PC-9 (cell line): ENCODE results near the gene ATP6V1G3. TPM values are rescaled to one million over a fixed set of nuclear protein-coding genes. Genes with fewer than 3 reads are reported as not detected.

ENCODE experiments used
- BruUV-seq: library from RNA; stranded (reverse); fragments of 400-500 nt; replicated peaks from 2 replicates; lab custom pipeline; 2021; lab: Mats Ljungman, UMichigan
- CTCF ChIA-PET: fragments of 300-600 bp; sonication (Branson Sonifier 250); formaldehyde crosslinking; loops from one replicate; lab custom pipeline; 2022; ENCODE audit warnings: antibody characterized with exemption; lab: Charles Lee
- POLR2A ChIA-PET: fragments of 300-600 bp; sonication (Branson Sonifier 250); formaldehyde crosslinking; loops from one replicate; lab custom pipeline; 2022; ENCODE audit warnings: antibody characterized with exemption; ENCODE audit not compliant: unreplicated experiment; lab: Charles Lee
- DNase-seq, 2 experiments: peaks; one replicate each; pipeline versions ENCODE4 v3.0.0 to v3.0.0-alpha.2; 2015 to 2022; ENCODE audit warnings: mixed read lengths in 1 of 2
- H2AFZ ChIP-seq: fragments of 200-600 bp; sonication (generic); 2 replicates; pipeline ENCODE4 v1.8.1; 2017; ENCODE audit warnings: antibody characterized with exemption
- H3F3A ChIP-seq: fragments of 200-600 bp; sonication (generic); 2 replicates; pipeline ENCODE4 v1.8.1; 2017; ENCODE audit warnings: antibody characterized with exemption, mild to moderate bottlenecking, low read depth; ENCODE audit not compliant: insufficient read depth
- H3K27ac ChIP-seq: fragments of 200-600 bp; sonication (generic); 2 replicates; pipeline ENCODE4 v1.6.1; 2016; ENCODE audit warnings: mixed run types
- H3K27me3 ChIP-seq: fragments of 200-600 bp; sonication (generic); 2 replicates; pipeline ENCODE4 v1.6.1; 2016; ENCODE audit warnings: low read depth, mixed run types; ENCODE audit not compliant: insufficient read depth
- H3K36me3 ChIP-seq: fragments of 200-600 bp; sonication (generic); 2 replicates; pipeline ENCODE4 v1.6.1; 2016; ENCODE audit warnings: low read depth, mixed run types
- H3K4me1 ChIP-seq: fragments of 200-600 bp; sonication (generic); replicated peaks from 2 replicates; pipeline ENCODE4 v1.6.1; 2016; ENCODE audit warnings: mixed run types; ENCODE audit not compliant: insufficient read depth
- H3K4me2 ChIP-seq: fragments of 200-600 bp; sonication (generic); 2 replicates; pipeline ENCODE4 v1.6.1; 2017; ENCODE audit warnings: mixed run types
- H3K4me3 ChIP-seq: fragments of 200-600 bp; sonication (generic); 2 replicates; pipeline ENCODE4 v1.6.1; 2016; ENCODE audit warnings: mixed run types
- H3K79me2 ChIP-seq: fragments of 200-600 bp; sonication (generic); 2 replicates; pipeline ENCODE4 v1.6.1; 2017; ENCODE audit warnings: low read depth, mixed run types
- H3K9me2 ChIP-seq: fragments of 200-600 bp; sonication (generic); 2 replicates; pipeline ENCODE4 v1.8.1; 2017; ENCODE audit warnings: mild to moderate bottlenecking; ENCODE audit not compliant: insufficient read depth
- H3K9me3 ChIP-seq: fragments of 200-600 bp; sonication (generic); 2 replicates; pipeline ENCODE4 v1.8.1; 2016; ENCODE audit warnings: low read depth; ENCODE audit not compliant: insufficient read depth
- H4K20me1 ChIP-seq: fragments of 200-600 bp; sonication (generic); 2 replicates; pipeline ENCODE4 v1.8.1; 2017; ENCODE audit not compliant: insufficient read depth
- EZH2 ChIP-seq: fragments of 200-600 bp; sonication (generic); IDR thresholded peaks from 2 replicates; pipeline ENCODE4 v1.8.0; 2017; ENCODE audit warnings: antibody characterized with exemption, low read depth
- intact Hi-C: fragments of 100-400 bp; cut with micrococcal nuclease; formaldehyde crosslinking; loops from one replicate; pipeline ENCODE4 v1.10.0; 2022; ENCODE audit not compliant: unreplicated experiment
- total RNA-seq: library from RNA; stranded (reverse); gene quantifications from 2 replicates; pipeline ENCODE4 v1.2.3, GENCODE V29; 2021
- TF ChIP-seq, protein P1 (sequence below): fragments of 200-600 bp; sonication (generic); conservative IDR thresholded peaks from 2 replicates; pipeline ENCODE4 v1.6.1; 2017; ENCODE audit warnings: mixed run types, antibody characterized with exemption, mild to moderate bottlenecking, moderate library complexity

Gene ATP6V1G3
- total RNA-seq, 1 experiment from 2014 or later, result not detected

DNA sequence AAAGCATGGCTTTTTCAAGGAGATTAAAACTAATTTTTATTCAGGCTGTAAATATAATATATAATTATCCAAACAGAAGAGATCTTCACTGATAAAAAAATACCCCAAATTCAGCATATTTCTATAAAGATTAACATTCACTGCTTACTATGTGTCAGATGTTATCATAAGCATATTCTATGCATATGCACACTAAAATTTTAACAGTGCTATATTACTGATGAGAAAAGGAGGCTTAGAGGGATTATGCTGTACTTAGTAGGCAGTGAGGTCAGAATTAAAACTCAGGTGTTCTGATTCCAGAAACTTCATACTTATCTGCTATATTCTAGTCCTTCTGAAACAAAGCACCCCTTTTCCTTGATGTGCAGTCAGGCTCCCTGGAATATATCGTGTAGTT is 33.8 kb upstream of the ATP6V1G3 start:
- no peaks in the 10 kb centered on the region for H3K9me2 ChIP-seq
- no peaks in the 10 kb centered on the region for H3K36me3 ChIP-seq
- H2AFZ ChIP-seq, result no peak overlapping the region
- no peak overlapping the region for H3K27ac ChIP-seq
- no peaks in the 10 kb centered on the region for H3K27me3 ChIP-seq
- POLR2A ChIA-PET, result no interaction called here
- intact Hi-C loops, result no loop called here
- no peaks in the 10 kb centered on the region for H3K79me2 ChIP-seq
- no TSS peak for BruUV-seq
- DNase-seq, result no peak
- H3K4me1 ChIP-seq, result no peaks in the 10 kb centered on the region
- no peaks in the 10 kb centered on the region for H4K20me1 ChIP-seq
- CTCF ChIA-PET, result no interaction called here
- no peaks in the 10 kb centered on the region for H3F3A ChIP-seq
- H3K4me3 ChIP-seq, result no peak overlapping the region
- no peak for TF ChIP-seq EZH2
- TF ChIP-seq, protein P1, sequence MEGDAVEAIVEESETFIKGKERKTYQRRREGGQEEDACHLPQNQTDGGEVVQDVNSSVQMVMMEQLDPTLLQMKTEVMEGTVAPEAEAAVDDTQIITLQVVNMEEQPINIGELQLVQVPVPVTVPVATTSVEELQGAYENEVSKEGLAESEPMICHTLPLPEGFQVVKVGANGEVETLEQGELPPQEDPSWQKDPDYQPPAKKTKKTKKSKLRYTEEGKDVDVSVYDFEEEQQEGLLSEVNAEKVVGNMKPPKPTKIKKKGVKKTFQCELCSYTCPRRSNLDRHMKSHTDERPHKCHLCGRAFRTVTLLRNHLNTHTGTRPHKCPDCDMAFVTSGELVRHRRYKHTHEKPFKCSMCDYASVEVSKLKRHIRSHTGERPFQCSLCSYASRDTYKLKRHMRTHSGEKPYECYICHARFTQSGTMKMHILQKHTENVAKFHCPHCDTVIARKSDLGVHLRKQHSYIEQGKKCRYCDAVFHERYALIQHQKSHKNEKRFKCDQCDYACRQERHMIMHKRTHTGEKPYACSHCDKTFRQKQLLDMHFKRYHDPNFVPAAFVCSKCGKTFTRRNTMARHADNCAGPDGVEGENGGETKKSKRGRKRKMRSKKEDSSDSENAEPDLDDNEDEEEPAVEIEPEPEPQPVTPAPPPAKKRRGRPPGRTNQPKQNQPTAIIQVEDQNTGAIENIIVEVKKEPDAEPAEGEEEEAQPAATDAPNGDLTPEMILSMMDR, result no peak
- no peaks in the 10 kb centered on the region for H3K9me3 ChIP-seq
- no peak overlapping the region for H3K4me2 ChIP-seq

DNA sequence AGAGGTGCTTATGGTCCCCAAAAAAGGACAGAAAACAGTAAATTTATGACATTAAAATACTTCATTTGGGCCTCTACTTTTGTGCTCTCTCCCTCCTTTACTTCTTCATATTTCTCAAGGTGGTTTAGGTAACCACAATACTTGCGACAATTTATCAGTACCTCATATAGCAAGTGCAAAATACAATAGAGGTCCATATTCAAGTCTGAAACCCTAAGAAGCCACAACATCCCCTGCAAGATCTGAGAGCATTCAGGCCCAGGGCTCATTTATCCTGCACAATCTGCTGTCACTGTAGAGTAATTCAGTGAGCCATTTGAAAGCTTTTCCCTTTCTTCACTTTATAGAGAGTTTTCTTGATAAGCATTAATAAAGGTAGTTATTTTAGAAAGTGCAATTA is 24.2 kb upstream of the ATP6V1G3 start:
- no peaks in the 10 kb centered on the region; the same call in 1 of the 2 replicates for H3K9me3 ChIP-seq
- no peak overlapping the region for H2AFZ ChIP-seq
- intact Hi-C loops, result no loop called here
- no peak overlapping the region for H3K27ac ChIP-seq
- CTCF ChIA-PET, result no interaction called here
- TF ChIP-seq, protein P1, result no peak
- TF ChIP-seq EZH2, result no peak
- H3K4me3 ChIP-seq, result no peak overlapping the region
- H3K4me1 ChIP-seq, result peaks cover 12% of the 10 kb centered on the region; the same call in 1 of the 2 replicates
- POLR2A ChIA-PET, result interaction anchor here (0.6 kb wide), 1 partner anchor 208 kb away, joined by 4 read pairs; no protein-coding TSS in a partner anchor
- H3K79me2 ChIP-seq, result no peaks in the 10 kb centered on the region
- no peak for DNase-seq
- BruUV-seq, result no TSS peak
- H3F3A ChIP-seq, result no peaks in the 10 kb centered on the region
- no peaks in the 10 kb centered on the region for H3K9me2 ChIP-seq
- H3K4me2 ChIP-seq, result no peak overlapping the region
- H3K36me3 ChIP-seq, result no peaks in the 10 kb centered on the region
- no peaks in the 10 kb centered on the region for H3K27me3 ChIP-seq
- no peaks in the 10 kb centered on the region for H4K20me1 ChIP-seq

- peaks cover 12% of the 10 kb centered on the region; the same call in 1 of the 2 replicates for H3K4me1 ChIP-seq
- no peak overlapping the region for H3K27ac ChIP-seq
- POLR2A ChIA-PET, result interaction anchor here (0.6 to 0.7 kb wide), 2 partner anchors 71 to 208 kb away, joined by 4 to 5 read pairs; no protein-coding TSS in a partner anchor
Observed at GRCh38 chr1:198564157-198564556, 23.7 kb upstream of the ATP6V1G3 start.

More at GRCh38 chr1:198564157-198564556, 23.7 kb upstream of the ATP6V1G3 start:
- Histone ChIP-seq H3K79me2 (no peaks in the 10 kb centered on the region), H3K9me2 (no peaks in the 10 kb centered on the region), H4K20me1 (no peaks in the 10 kb centered on the region), H3K27me3 (no peaks in the 10 kb centered on the region), H3K9me3 (no peaks in the 10 kb centered on the region; the same call in 1 of the 2 replicates), H3K4me3 (no peak overlapping the region), H3K36me3 (no peaks in the 10 kb centered on the region), H2AFZ (no peak overlapping the region), H3K4me2 (no peak overlapping the region), H3F3A (no peaks in the 10 kb centered on the region)
- TF ChIP-seq EZH2, result no peak
- TF ChIP-seq, protein P1, result no peak
- CTCF ChIA-PET, result no interaction called here
- BruUV-seq, result no TSS peak
- DNase-seq, result no peak
- intact Hi-C loops, result no loop called here
